ENCODE results near the gene SLC7A7.
"Not testable (repeated sequence)": the region's sequence is repeated elsewhere in the genome, so short reads cannot be mapped to it uniquely, and the experiment has no call there.

SLC7A7 gene

GRCh38 chr14:22801716-22802115 is 13.5 kb downstream of the SLC7A7 start:
- Histone ChIP-seq H3K4me3 (no peak overlapping the region), H3K36me3 (replicated peaks) (no peaks in the 10 kb centered on the region), H3K4me1 (no peaks in the 10 kb centered on the region), H3K27me3 (ENCODE audit: low read depth) (peaks cover 13% of the 10 kb centered on the region), H3K9me3 (no peaks in the 10 kb centered on the region)
- in situ Hi-C loops (cut with MboI; ENCODE audit: low sequenced_read_pairs), result no loop called here
- DNase-seq (ENCODE audit: low spot score in 2 of 2), result no peak

GRCh38 chr14:22800346-22800745 is 14.9 kb downstream of the SLC7A7 start:
- no peaks in the 10 kb centered on the region for H3K36me3 ChIP-seq (replicated peaks)
- no peaks in the 10 kb centered on the region for H3K9me3 ChIP-seq
- H3K4me3 ChIP-seq, result no peak overlapping the region
- H3K27me3 ChIP-seq (ENCODE audit: low read depth), result peaks cover 13% of the 10 kb centered on the region
- in situ Hi-C loops (cut with MboI; ENCODE audit: low sequenced_read_pairs), result no loop called here
- no peak for DNase-seq (ENCODE audit: low spot score in 2 of 2)
- H3K4me1 ChIP-seq, result no peaks in the 10 kb centered on the region

- in situ Hi-C loops (cut with MboI; ENCODE audit: low sequenced_read_pairs), result no loop called here
- no peak for DNase-seq (ENCODE audit: low spot score in 2 of 2)
- peaks cover 12% of the 10 kb centered on the region for H3K27me3 ChIP-seq (ENCODE audit: low read depth)
- no peaks in the 10 kb centered on the region for H3K36me3 ChIP-seq (replicated peaks)
- H3K4me3 ChIP-seq, result no peak overlapping the region
- no peaks in the 10 kb centered on the region for H3K9me3 ChIP-seq
- H3K4me1 ChIP-seq, result no peaks in the 10 kb centered on the region
Measured at GRCh38 chr14:22798528-22798927, 16.7 kb downstream of the SLC7A7 start.

- H3K4me3 ChIP-seq, result no peak overlapping the region
- no peak for DNase-seq (ENCODE audit: low spot score in 2 of 2)
- H3K27me3 ChIP-seq (ENCODE audit: low read depth), result peaks cover 8% of the 10 kb centered on the region
- no peaks in the 10 kb centered on the region for H3K9me3 ChIP-seq
- H3K4me1 ChIP-seq, result no peaks in the 10 kb centered on the region
- in situ Hi-C loops (cut with MboI; ENCODE audit: low sequenced_read_pairs), result no loop called here
- H3K36me3 ChIP-seq (replicated peaks), result no peaks in the 10 kb centered on the region
Measured at GRCh38 chr14:22797017-22797917, 18.0 kb downstream of the SLC7A7 start.

GRCh38 chr14:22796087-22796707 is 19.0 kb downstream of the SLC7A7 start:
- DNase-seq (ENCODE audit: low spot score in 2 of 2), result no peak
- in situ Hi-C loops (cut with MboI; ENCODE audit: low sequenced_read_pairs), result no loop called here
- Histone ChIP-seq H3K27me3 (ENCODE audit: low read depth) (peaks cover 7% of the 10 kb centered on the region; the same call in 1 of the 2 replicates), H3K36me3 (replicated peaks) (no peaks in the 10 kb centered on the region), H3K4me1 (no peaks in the 10 kb centered on the region), H3K9me3 (no peaks in the 10 kb centered on the region), H3K4me3 (no peak overlapping the region)

GRCh38 chr14:22794551-22794951 is 20.7 kb downstream of the SLC7A7 start:
- in situ Hi-C loops (cut with MboI; ENCODE audit: low sequenced_read_pairs), result no loop called here
- DNase-seq (ENCODE audit: low spot score in 2 of 2), result no peak
- H3K27me3 ChIP-seq (ENCODE audit: low read depth), result peaks cover 7% of the 10 kb centered on the region; the same call in 1 of the 2 replicates
- H3K4me3 ChIP-seq, result no peak overlapping the region
- H3K9me3 ChIP-seq, result no peaks in the 10 kb centered on the region
- H3K36me3 ChIP-seq (replicated peaks), result no peaks in the 10 kb centered on the region
- no peaks in the 10 kb centered on the region for H3K4me1 ChIP-seq

- in situ Hi-C loops (cut with MboI; ENCODE audit: low sequenced_read_pairs), result no loop called here
- peaks cover 7% of the 10 kb centered on the region; the same call in 1 of the 2 replicates for H3K27me3 ChIP-seq (ENCODE audit: low read depth)
- H3K4me3 ChIP-seq, result no peak overlapping the region
- no peaks in the 10 kb centered on the region for H3K36me3 ChIP-seq (replicated peaks)
- no peaks in the 10 kb centered on the region for H3K9me3 ChIP-seq
- H3K4me1 ChIP-seq, result no peaks in the 10 kb centered on the region
- no peak for DNase-seq (ENCODE audit: low spot score in 2 of 2)
Measured at GRCh38 chr14:22793976-22794375, 21.3 kb downstream of the SLC7A7 start.

GRCh38 chr14:22793550-22793949 is 21.7 kb downstream of the SLC7A7 start:
- H3K4me1 ChIP-seq; DNase-seq (ENCODE audit: low spot score in 2 of 2); in situ Hi-C loops (cut with MboI; ENCODE audit: low sequenced_read_pairs): not testable (repeated sequence)

GRCh38 chr14:22792158-22792557 is 23.1 kb downstream of the SLC7A7 start:
- in situ Hi-C loops (cut with MboI; ENCODE audit: low sequenced_read_pairs), result no loop called here
- H3K36me3 ChIP-seq (replicated peaks), result no peaks in the 10 kb centered on the region

More at GRCh38 chr14:22793550-22793949, 21.7 kb downstream of the SLC7A7 start:
- not testable (repeated sequence) for H3K9me3 ChIP-seq; H3K27me3 ChIP-seq (ENCODE audit: low read depth); H3K36me3 ChIP-seq (replicated peaks); H3K4me3 ChIP-seq

GRCh38 chr14:22791301-22791700 is 23.9 kb downstream of the SLC7A7 start:
- DNase-seq (ENCODE audit: low spot score in 2 of 2), result no peak

More at GRCh38 chr14:22792158-22792557, 23.1 kb downstream of the SLC7A7 start:
- no peak for DNase-seq (ENCODE audit: low spot score in 2 of 2)
- peaks cover 7% of the 10 kb centered on the region; the same call in 1 of the 2 replicates for H3K27me3 ChIP-seq (ENCODE audit: low read depth)
- H3K4me1 ChIP-seq, result no peaks in the 10 kb centered on the region
- no peaks in the 10 kb centered on the region for H3K9me3 ChIP-seq
- H3K4me3 ChIP-seq, result no peak overlapping the region

GRCh38 chr14:22786685-22787084 is 28.6 kb downstream of the SLC7A7 start:
- Histone ChIP-seq H3K4me3 (no peak overlapping the region), H3K27me3 (ENCODE audit: low read depth) (no peaks in the 10 kb centered on the region), H3K4me1 (no peaks in the 10 kb centered on the region), H3K36me3 (replicated peaks) (no peaks in the 10 kb centered on the region), H3K9me3 (no peaks in the 10 kb centered on the region)
- in situ Hi-C loops (cut with MboI; ENCODE audit: low sequenced_read_pairs), result no loop called here
- no peak for DNase-seq (ENCODE audit: low spot score in 2 of 2)

More at GRCh38 chr14:22791301-22791700, 23.9 kb downstream of the SLC7A7 start:
- H3K27me3 ChIP-seq (ENCODE audit: low read depth), result peaks cover 3% of the 10 kb centered on the region; the same call in 1 of the 2 replicates
- no peak overlapping the region for H3K4me3 ChIP-seq
- no peaks in the 10 kb centered on the region for H3K36me3 ChIP-seq (replicated peaks)
- H3K4me1 ChIP-seq, result no peaks in the 10 kb centered on the region
- in situ Hi-C loops (cut with MboI; ENCODE audit: low sequenced_read_pairs), result no loop called here
- H3K9me3 ChIP-seq, result no peaks in the 10 kb centered on the region

- Histone ChIP-seq H3K9me3 (no peaks in the 10 kb centered on the region), H3K36me3 (replicated peaks) (no peaks in the 10 kb centered on the region), H3K27me3 (ENCODE audit: low read depth) (no peaks in the 10 kb centered on the region), H3K4me3 (no peak overlapping the region), H3K4me1 (no peaks in the 10 kb centered on the region)
- in situ Hi-C loops (cut with MboI; ENCODE audit: low sequenced_read_pairs), result no loop called here
- no peak for DNase-seq (ENCODE audit: low spot score in 2 of 2)
Measured at GRCh38 chr14:22781301-22781991, 33.8 kb downstream of the SLC7A7 start.

- Histone ChIP-seq H3K9me3 (no peaks in the 10 kb centered on the region), H3K36me3 (replicated peaks) (no peaks in the 10 kb centered on the region), H3K4me3 (no peak overlapping the region), H3K4me1 (no peaks in the 10 kb centered on the region), H3K27me3 (ENCODE audit: low read depth) (no peaks in the 10 kb centered on the region)
- no peak for DNase-seq (ENCODE audit: low spot score in 2 of 2)
- in situ Hi-C loops (cut with MboI; ENCODE audit: low sequenced_read_pairs), result no loop called here
Measured at GRCh38 chr14:22780941-22781300, 34.3 kb downstream of the SLC7A7 start.

All from HAP-1 (cell line).